Keratinocyte (primary cell): ENCODE results near the gene RBFOX1. TPM values are rescaled to one million over a fixed set of nuclear protein-coding genes. Genes with fewer than 3 reads are reported as not detected.

Experiments used
- DNase-seq: peaks from one replicate; pipeline ENCODE4 v3.0.0-alpha.2; 2011; ENCODE audit warnings: low read depth, missing footprints, low spot score
- FAIRE-seq: peaks from 2 replicates; lab custom pipeline; 2011; peaks lifted over from hg19 to GRCh38; lab: Jason Lieb, UNC
- H2AFZ ChIP-seq: 2 replicates; pipeline ENCODE4 v1.6.0; 2012; ENCODE audit warnings: low read length, control low read depth, inconsistent platforms; ENCODE audit not compliant: control insufficient read depth
- H3K27ac ChIP-seq: 2 replicates; pipeline ENCODE4 v1.5.1; 2011; ENCODE audit warnings: low read length; ENCODE audit not compliant: control insufficient read depth, insufficient read depth
- H3K27me3 ChIP-seq: 3 replicates; pipeline ENCODE4 v1.6.0; 2011; ENCODE audit warnings: low read length; ENCODE audit not compliant: control insufficient read depth, insufficient read depth; ENCODE audit errors: extremely low read depth
- H3K36me3 ChIP-seq, 2 experiments: 2 replicates in 1 of 2; 3 replicates in 1 of 2; pipeline ENCODE4 v1.5.1; 2011; ENCODE audit warnings: low read length in 2 of 2, mild to moderate bottlenecking in 1 of 2; ENCODE audit not compliant: control insufficient read depth in 2 of 2, insufficient read depth in 2 of 2; ENCODE audit errors: extremely low read depth in 1 of 2
- H3K4me1 ChIP-seq: 3 replicates; pipeline ENCODE4 v1.5.1; 2011; ENCODE audit warnings: low read length; ENCODE audit not compliant: control insufficient read depth, insufficient read depth; ENCODE audit errors: extremely low read depth
- H3K4me2 ChIP-seq: 3 replicates; pipeline ENCODE4 v1.6.0; 2011; ENCODE audit warnings: low read depth, low read length; ENCODE audit not compliant: control insufficient read depth, insufficient read depth; ENCODE audit errors: extremely low read depth
- H3K4me3 ChIP-seq, 3 experiments: fragments of 200-600 bp in 1 of 3; sonication (generic) in 1 of 3; 2 replicates in 2 of 3; 3 replicates in 1 of 3; pipeline ENCODE4 v1.5.1; 2011 to 2016; ENCODE audit warnings: low read length in 3 of 3, mild to moderate bottlenecking in 3 of 3, control low read depth in 2 of 3, inconsistent platforms in 1 of 3, low read depth in 1 of 3, mixed read lengths in 1 of 3, mixed run types in 1 of 3, moderate library complexity in 1 of 3; ENCODE audit not compliant: control insufficient read depth in 2 of 3, insufficient read depth in 2 of 3; ENCODE audit errors: extremely low read depth in 1 of 3
- H3K79me2 ChIP-seq: 2 replicates; pipeline ENCODE4 v1.6.0; 2012; ENCODE audit warnings: low read length; ENCODE audit not compliant: control insufficient read depth, insufficient read depth
- H3K9ac ChIP-seq: 3 replicates; pipeline ENCODE4 v1.6.0; 2011; ENCODE audit warnings: low read length; ENCODE audit not compliant: control insufficient read depth, insufficient read depth; ENCODE audit errors: extremely low read depth
- H3K9me1 ChIP-seq: 3 replicates; pipeline ENCODE4 v1.6.0; 2011; ENCODE audit warnings: low read length; ENCODE audit not compliant: control insufficient read depth, insufficient read depth; ENCODE audit errors: extremely low read depth
- H3K9me3 ChIP-seq: 2 replicates; pipeline ENCODE4 v1.5.1; 2012; ENCODE audit warnings: low read depth, low read length; ENCODE audit not compliant: control insufficient read depth
- H4K20me1 ChIP-seq: 3 replicates; pipeline ENCODE4 v1.6.0; 2011; ENCODE audit warnings: low read length; ENCODE audit not compliant: control insufficient read depth, insufficient read depth; ENCODE audit errors: extremely low read depth
- EZH2 ChIP-seq: IDR thresholded peaks from one replicate; pipeline ENCODE4 v1.6.1; 2012; ENCODE audit warnings: inconsistent platforms, mild to moderate bottlenecking, low read length, moderate library complexity
- dilution Hi-C: fragments of 300-500 bp; cut with MboI; formaldehyde crosslinking; loops from one replicate; pipeline ENCODE4 v1.7.0; 2020; ENCODE audit warnings: low sequenced_read_pairs; ENCODE audit not compliant: extremely low pct_ligation_motif_present
- polyA plus RNA-seq, 5 experiments: library from polyadenylated mRNA; depleted of rRNA in 3 of 5; stranded (reverse) in 3 of 5; stranded (forward) in 1 of 5; unstranded in 1 of 5; fragments of >200 nt; gene quantifications; 1 replicate in 1 of 5; 2 replicates in 3 of 5; 3 replicates in 1 of 5; pipeline versions ENCODE4 v1.2.1 to v1.2.3, GENCODE V29; 2011 to 2012; ENCODE audit warnings: missing spikeins in 2 of 5, low read depth in 1 of 5, low replicate concordance in 1 of 5
- TF ChIP-seq, protein P1 (sequence below), 3 experiments: IDR thresholded peaks in 1 of 3; conservative IDR thresholded peaks in 1 of 3; optimal IDR thresholded peaks in 1 of 3; 2 replicates in 2 of 3; 3 replicates in 1 of 3; pipeline versions ENCODE3 to v1.5.1; 2011; ENCODE audit warnings: low read length in 3 of 3, mild to moderate bottlenecking in 3 of 3, moderate library complexity in 2 of 3, control low read depth in 1 of 3, inconsistent platforms in 1 of 3; ENCODE audit not compliant: insufficient read depth in 2 of 3; ENCODE audit errors: extremely low read depth in 1 of 3

The RBFOX1 gene
- polyA plus RNA-seq, 1 donor (not counting 4 experiments of a cell fraction or from before 2014, with no cell fraction given), result not detected

DNA sequence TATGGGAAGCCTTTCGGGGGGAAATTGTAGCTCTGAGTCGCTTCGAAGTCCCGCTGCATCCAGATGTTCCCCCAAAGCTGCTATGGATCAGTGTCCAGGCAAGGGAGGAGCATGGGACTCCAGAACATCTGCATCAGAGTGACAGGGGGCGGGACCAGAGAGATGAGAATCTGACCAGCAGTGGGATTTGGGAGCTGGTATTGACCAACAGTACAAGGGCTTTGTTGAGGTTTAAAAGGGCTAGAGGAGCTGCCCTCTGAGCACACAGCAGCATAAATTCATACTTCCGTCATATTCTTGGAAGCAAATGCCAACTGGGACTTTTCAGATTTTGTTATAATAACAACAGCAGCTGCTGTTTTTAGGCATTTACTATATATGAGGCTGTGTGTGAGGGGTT lies 10.6 kb downstream of the RBFOX1 start:
- no peaks in the 10 kb centered on the region for H3K27me3 ChIP-seq
- no peak overlapping the region for H3K27ac ChIP-seq
- H3K9ac ChIP-seq, result no peak overlapping the region
- H3K9me1 ChIP-seq, result no peaks in the 10 kb centered on the region
- FAIRE-seq, result no peak
- no peak for DNase-seq
- H3K4me1 ChIP-seq, result no peaks in the 10 kb centered on the region
- H3K79me2 ChIP-seq, result no peaks in the 10 kb centered on the region
- TF ChIP-seq EZH2, result no peak
- TF ChIP-seq, protein P1, sequence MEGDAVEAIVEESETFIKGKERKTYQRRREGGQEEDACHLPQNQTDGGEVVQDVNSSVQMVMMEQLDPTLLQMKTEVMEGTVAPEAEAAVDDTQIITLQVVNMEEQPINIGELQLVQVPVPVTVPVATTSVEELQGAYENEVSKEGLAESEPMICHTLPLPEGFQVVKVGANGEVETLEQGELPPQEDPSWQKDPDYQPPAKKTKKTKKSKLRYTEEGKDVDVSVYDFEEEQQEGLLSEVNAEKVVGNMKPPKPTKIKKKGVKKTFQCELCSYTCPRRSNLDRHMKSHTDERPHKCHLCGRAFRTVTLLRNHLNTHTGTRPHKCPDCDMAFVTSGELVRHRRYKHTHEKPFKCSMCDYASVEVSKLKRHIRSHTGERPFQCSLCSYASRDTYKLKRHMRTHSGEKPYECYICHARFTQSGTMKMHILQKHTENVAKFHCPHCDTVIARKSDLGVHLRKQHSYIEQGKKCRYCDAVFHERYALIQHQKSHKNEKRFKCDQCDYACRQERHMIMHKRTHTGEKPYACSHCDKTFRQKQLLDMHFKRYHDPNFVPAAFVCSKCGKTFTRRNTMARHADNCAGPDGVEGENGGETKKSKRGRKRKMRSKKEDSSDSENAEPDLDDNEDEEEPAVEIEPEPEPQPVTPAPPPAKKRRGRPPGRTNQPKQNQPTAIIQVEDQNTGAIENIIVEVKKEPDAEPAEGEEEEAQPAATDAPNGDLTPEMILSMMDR (optimal IDR thresholded peaks at IDR 0.05 in 1 of 3, IDR thresholded peaks at IDR 0.05 in 1 of 3, conservative IDR thresholded peaks at IDR 0.05 in 1 of 3; ENCODE audit: extremely low read depth in 1 of 3, insufficient read depth in 2 of 3, low read length in 3 of 3), result no peak
- no peak overlapping the region for H3K4me3 ChIP-seq
- H3K9me3 ChIP-seq, result peaks cover 4% of the 10 kb centered on the region
- no peaks in the 10 kb centered on the region for H4K20me1 ChIP-seq
- no peak overlapping the region for H3K4me2 ChIP-seq
- dilution Hi-C loops, result no loop called here
- H2AFZ ChIP-seq, result no peak overlapping the region
- no peaks in the 10 kb centered on the region for H3K36me3 ChIP-seq

DNA sequence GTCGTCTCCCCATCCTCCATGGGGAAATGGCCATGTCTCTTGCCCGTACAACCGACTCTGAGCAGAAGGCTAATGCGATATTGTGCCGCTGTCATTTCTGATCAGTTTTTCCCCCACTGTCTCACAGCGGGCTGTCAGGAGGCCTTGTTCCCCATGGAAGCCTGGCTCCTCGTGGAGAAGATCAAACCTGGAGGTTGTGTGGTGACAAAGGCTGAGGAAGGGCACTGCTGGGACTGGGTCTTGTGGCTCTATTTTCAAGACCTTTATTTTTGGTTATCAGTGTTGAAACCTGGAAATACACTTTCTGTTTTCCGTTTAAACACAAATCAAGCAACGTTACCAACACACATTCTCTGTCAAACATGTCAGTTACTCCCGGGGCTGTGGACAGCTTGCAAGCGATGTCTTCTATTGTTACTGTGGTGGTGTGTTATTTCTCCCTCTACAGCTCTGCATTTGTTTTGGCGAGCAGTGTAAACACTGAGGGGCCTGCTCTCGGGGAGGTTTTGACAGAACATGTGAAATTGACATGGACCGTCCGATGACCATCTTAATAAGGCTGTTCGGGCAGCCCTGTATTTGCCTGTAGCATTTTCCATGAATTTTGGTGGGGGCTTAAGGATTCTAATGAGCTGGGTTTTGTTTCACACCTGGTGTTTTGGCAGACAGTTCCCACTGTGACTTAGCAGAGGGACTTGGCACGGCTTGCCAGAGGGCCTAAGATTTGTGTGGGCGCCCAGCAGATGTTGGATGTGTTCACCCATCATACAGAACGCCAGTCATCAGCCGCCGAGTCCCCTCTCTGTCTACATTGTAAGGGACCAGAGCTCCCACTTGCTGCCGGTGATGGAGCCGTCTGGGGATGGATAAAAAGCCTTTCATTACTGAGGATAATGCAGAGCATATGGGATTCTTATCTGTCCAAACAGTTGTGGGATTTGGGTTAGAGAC lies 12.5 kb downstream of the RBFOX1 start:
- H3K4me2 ChIP-seq, result no peak overlapping the region
- DNase-seq (no peak), FAIRE-seq (no peak)
- no peaks in the 10 kb centered on the region for H4K20me1 ChIP-seq
- no peaks in the 10 kb centered on the region for H3K9me1 ChIP-seq
- peaks cover 4% of the 10 kb centered on the region for H3K9me3 ChIP-seq
- no peak overlapping the region for H2AFZ ChIP-seq
- no peak overlapping the region for H3K27ac ChIP-seq
- dilution Hi-C loops, result no loop called here
- H3K4me1 ChIP-seq, result no peaks in the 10 kb centered on the region
- TF ChIP-seq, protein P1 (optimal IDR thresholded peaks at IDR 0.05 in 1 of 3, IDR thresholded peaks at IDR 0.05 in 1 of 3, conservative IDR thresholded peaks at IDR 0.05 in 1 of 3; ENCODE audit: extremely low read depth in 1 of 3, insufficient read depth in 2 of 3, low read length in 3 of 3), result no peak
- TF ChIP-seq EZH2, result no peak
- H3K79me2 ChIP-seq, result no peaks in the 10 kb centered on the region
- H3K9ac ChIP-seq, result no peak overlapping the region
- H3K36me3 ChIP-seq, result no peaks in the 10 kb centered on the region
- H3K27me3 ChIP-seq, result no peaks in the 10 kb centered on the region
- no peak overlapping the region for H3K4me3 ChIP-seq
